Inflammatory macrophage treated with lipopolysaccharide for 1 hour (primary cell): Measurements from ENCODE around the gene PTPRS.
"Not testable (repeated sequence)": the region's sequence is repeated elsewhere in the genome, so short reads cannot be mapped to it uniquely, and the experiment has no call there.

Experiments
- DNase-seq, 2 donors: peaks; one replicate each; pipeline ENCODE4 v3.0.0-alpha.2; 2020 to 2022

The PTPRS gene

DNA sequence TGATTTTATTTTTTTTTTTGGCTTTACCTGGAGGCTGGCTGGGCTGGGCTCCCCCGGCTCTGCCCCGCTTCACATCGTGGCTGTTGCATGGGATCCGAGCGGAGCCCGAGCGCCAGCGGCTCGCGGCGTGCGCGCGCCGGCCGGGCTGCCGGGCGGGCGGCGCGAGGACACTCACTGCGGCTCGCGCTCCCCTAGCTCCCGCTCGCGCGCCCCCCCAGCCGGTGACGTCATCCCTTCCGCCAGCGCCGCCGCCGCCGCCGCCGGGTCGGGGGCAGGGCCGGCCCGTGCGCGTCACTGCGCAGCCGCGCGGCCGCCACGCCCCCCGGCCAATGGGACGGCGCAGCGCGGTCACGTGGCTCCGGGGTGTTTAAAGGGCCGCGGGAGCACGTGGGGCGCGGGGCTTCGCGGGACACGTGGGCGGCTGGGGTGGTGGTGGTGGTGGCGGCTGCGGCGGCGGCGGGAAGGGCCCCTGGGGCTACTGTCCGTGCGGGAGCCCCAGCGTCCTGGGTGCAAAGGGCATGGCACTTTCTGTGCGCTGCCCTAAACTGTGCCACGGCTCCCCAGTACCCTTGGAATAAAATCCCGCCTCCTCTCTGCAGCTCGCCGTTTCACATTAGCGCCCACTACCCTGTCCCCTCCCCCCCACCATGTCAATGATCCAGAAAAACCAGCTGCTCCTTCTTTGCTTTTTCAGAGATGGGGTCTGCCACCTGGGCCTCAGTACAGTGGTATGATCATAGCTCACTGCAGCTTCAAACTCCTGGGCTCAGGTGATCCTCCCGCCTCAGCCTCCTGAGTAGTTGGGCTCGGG, at the start of gene PTPRS:
TSS of gene PTPRS (minus strand) at position 176 of the 811 bp plus-strand sequence. CDS start 54,672 bp downstream, outside the sequence.
- DNase-seq: peak; percentile 11 to 44

DNA sequence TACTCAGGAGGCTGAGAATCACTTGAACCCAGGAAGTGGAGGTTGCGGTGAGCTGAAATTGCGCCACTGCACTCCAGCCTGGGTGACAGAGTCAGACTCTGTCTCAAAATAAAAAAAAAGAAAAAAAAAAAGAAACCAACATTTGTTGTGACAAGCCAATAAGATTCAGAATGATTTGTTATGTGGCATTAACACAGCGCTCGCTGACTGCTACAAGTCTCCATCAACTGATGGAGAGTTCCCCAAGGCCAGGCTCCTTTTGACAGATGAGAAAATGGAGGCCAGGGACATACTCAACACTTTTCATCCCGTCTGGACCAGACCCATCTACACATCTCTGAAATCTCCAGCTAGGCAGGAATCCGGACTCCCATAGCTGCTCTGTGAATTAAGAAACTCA, 48.7 kb upstream of the PTPRS start:
- no peak for DNase-seq

DNA sequence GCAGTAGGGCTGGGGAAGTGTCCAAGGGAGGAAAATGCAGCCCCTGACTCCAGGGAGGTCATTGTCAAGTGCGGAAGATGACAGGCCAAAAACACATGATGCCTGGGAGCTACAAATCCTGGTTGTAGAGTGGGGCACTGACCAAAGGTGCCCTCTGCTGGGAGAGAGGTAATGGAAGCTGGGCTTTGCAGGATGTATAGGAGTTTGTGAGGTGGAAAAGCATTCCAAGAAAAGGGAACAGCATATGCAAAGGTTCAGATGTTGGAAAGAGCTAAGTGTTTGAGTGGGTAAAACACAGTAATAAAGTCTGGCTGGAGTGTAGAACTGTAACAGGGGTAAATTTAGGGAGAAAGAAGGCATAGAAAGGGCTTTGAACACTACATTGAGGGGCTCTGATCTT, 46.9 kb upstream of the PTPRS start:
- DNase-seq: no peak

DNA sequence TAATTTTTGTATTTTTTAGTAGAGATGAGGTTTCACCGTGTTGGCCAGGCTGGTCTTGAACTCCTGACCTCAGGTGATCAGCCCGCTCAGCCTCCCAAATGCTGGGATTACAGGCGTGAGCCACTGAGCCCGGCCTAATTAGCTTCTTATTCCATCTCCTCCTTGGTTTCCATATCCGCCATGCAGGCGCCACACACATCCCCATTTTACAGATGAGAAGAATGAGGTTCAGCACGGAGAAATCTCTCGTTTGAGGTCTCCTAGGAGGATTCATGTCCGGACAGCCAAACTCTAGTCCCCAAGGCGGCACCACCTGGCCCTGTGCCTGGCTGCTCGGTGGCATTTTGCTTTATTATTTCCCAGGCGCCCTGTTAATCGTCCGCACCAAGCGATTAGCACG, 46.2 kb upstream of the PTPRS start:
- no peak for DNase-seq

DNA sequence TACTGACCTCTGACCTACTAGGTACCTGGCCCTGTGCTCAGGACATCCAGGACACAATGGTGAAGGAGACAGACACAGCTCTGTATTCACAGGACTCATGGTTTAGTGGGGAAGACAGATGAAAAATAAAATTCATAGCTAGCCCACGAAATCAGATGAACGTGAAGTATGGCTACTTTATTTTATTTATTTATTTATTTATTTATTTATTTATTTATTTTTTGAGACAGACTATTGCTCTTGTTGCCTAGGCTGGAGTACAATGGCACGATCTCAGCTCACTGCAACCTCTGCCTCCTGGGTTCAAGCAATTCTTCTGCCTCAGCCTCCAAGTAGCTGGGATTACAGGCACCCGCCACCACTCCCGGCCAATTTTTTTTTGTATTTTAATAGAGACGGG, 40.6 kb upstream of the PTPRS start:
- DNase-seq: not testable (repeated sequence)

DNA sequence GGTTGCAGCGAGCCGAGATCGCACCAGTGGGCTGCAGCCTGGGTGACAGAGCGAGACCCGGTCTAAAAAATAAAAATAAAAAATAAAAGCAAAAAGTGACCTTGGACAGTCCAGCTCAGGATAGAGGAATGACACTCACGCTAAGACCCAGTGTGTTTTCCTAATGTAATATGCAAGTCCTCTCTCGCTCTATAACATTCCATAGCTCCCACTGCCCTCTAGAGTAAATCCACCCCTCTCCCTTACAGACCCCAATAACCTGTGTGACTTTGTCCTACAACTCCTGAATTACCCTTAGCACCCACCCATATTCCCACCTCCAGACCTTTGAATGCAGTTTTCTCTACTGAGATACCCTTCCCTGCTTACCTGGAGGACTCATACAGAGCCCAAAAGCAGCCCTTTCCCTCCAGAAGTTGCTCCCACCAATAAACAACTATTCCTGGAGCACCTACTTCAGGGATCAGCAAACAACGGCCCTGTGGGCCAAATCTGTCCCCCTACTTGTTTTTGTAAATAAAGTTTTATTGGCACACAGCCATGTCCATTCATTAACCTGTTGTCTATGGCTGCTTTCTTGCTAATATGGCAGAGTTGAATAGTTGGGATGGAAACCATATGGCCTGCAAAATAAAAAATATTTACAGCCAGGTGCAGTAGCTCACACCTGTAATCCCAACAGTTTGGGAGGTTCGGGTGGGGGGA, 39.8 kb upstream of the PTPRS start:
- no peak for DNase-seq

DNA sequence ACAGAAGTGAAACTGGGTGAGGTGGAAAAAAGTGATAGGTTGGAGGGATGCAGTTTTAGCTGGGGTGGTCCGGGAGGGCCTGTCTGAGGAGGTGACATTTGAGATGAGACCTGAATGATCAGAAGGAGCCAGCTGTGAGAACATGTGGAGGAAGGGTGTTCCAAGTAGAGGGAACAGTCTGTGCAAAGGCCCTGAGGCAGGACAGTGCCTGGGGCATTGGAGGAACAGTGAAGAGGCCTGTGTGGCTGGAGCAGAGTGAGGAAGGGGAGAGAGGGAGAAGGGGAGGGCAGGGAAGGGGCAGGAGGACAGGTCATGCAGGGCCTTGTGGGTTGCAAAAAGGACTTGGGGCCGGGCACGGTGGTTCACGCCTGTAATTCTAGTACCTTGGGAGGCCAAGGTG, 36.3 kb upstream of the PTPRS start:
- DNase-seq: no peak

DNA sequence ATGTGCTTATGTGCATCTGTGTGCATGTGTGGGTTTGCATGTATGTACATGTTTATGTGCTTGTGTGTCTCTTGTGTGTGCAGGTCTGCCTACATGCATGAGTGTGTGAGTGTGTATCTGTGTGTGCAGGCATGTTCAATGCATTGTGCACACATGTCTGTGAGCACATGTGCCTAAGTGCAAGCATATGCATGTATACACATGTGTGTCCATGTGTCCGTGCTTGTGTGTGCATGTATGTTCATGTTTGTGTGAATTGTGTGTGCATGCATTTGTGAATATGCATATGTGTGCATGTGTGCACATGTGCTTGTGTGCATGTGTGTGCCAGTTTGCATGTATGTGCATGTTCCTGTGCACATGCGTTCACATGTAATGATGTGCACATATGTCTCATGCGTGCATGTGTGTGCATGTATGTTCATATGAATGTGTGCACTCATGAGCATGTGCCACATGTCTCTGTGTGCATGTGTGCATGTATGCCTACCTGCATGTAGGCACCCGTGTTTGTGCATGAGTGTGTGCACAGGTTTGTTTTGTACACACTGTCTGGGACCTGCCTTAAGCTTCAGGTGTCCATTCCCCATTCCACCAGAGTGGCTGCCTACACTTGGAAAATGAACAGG, 32.1 kb upstream of the PTPRS start:
- DNase-seq: no peak

DNA sequence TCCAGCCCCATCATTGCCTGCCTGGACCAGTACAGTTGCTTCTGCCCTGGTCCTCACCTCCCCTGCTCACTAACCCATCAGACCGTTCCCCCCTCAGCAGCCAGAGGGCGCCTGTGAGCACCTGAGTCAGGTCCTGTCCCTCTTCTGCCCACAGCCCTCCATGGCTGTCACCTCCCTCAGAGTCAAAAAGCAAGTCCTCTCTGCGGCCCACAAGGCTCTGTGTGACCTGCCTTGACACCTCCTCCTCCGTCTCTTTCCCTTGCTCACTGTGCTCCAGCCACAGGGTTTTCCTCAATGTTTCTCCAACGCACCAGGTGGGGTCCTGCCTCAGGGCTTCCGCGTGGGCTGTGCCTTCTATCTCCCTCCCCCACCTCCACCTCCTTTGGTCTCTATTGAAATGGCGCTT, 29.4 kb upstream of the PTPRS start:
- DNase-seq: peak; percentile 13 to 51

DNA sequence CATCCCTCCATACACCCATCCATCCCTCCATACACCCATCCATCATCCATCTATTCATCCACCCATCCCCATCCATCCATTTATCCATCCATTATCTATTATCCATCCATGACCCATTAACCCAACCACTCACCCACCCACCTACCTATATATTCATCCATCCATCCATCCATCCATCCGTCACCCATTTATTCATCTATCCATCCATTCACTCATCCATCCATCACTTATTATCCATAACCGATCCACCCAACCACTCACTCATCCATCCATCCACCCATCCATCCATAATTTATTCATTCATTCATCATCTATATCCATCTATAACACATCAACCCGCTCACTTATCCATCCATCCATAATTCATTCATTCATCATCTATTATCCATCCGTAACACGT, 28.7 kb upstream of the PTPRS start:
- no peak for DNase-seq

DNA sequence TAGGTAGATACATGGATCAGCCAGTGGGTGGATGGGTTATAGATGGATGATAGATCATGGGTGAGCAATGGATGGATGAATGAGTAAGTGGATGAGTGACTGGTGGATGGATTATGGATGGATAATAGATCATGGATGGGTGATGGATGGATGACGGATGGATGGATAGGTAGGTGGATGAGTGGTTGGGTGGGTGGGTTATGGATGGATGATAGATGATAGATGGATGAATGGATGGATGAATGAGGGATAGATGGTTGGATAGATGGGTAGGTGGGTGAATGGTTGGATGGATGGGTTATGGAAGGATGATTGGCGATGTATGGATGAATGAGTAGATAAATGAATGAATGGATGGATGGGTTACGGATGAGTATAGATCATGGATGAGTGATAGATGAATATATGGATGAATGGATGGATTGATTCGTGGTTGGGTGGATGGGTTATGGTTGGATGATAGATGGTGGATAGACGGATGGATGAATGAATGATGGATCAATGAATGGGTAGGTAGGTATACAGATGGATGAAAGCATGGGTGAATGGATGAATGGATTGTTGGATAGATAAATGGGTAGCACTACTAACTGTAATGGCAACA, 27.0 kb upstream of the PTPRS start:
- no peak for DNase-seq

DNA sequence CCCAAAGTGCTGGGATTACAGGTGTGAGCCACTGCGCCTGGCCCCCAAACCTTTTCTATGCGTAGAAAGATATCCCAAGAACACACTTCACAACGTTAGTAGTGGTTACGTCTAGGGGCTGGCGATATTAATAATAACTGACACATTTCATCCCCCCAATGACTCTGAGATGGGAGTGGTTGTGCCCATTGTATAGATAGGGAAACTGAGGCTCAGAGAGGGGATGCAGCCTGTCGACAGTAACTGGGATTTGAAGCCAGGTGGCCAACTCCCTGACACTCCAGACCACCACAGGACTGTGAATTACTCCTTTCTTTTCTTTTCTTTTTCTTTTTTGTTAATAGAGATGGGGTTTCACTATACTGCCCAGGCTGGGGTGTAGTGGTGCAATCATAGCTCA, 25.3 kb upstream of the PTPRS start:
- DNase-seq: no peak

DNA sequence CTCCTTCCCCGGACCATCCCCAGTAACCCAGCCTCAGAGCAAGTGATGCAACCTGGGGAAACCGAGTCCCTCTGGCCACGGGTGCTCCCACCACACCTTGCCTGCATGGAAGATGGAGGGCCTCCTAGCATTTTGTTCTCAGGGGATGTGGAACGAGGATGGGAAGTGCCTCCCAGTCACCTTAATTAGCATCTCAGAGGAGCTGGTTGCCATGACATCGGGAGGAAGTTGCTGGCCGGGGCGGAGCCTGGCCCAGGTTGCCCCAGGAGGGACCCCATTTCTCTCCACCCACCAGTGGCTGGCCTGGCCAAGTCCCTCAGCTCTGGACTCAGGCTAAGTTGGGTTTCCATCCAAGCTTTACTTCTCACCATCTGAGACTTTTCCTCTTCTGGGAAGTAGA, 24.1 kb upstream of the PTPRS start:
- no peak for DNase-seq

DNA sequence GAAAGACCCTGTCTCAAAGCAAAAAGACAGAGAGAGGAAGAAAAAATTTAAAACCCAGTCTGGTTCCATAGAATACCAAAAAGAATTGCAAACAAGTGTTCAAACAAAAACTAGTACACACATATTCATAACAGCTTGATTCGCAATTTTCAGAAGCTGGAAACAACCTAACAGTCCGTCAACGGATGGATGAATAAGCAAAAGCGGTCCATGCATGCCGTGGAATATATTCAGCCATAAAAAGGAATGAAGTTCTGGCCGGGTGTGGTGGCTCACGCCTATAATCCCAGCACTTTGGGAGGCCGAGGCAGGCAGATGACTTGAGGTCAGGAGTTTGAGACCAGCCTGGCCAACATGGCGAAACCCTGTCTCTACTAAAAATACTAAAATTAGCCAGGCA, 21.2 kb upstream of the PTPRS start:
- not testable (repeated sequence) for DNase-seq

DNA sequence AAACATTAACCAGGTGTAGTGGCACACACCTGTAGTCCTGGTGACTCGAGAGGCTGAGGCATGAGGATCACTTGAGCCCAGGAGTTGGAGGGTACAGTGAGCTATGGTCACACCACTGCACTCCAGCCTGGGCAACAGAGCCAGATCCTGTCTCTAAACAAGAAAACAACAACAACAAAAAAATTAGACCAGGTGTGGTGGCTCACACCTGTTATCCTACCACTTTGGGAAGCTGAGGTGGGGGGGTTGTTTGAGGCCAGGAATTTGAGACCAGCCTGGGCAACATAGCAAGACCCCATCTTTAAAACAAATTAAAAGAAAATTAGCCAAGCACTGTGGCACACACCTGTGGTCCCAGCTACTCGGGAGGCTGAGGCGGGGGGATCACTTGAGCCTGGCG, 20.8 kb upstream of the PTPRS start:
- no peak for DNase-seq

DNA sequence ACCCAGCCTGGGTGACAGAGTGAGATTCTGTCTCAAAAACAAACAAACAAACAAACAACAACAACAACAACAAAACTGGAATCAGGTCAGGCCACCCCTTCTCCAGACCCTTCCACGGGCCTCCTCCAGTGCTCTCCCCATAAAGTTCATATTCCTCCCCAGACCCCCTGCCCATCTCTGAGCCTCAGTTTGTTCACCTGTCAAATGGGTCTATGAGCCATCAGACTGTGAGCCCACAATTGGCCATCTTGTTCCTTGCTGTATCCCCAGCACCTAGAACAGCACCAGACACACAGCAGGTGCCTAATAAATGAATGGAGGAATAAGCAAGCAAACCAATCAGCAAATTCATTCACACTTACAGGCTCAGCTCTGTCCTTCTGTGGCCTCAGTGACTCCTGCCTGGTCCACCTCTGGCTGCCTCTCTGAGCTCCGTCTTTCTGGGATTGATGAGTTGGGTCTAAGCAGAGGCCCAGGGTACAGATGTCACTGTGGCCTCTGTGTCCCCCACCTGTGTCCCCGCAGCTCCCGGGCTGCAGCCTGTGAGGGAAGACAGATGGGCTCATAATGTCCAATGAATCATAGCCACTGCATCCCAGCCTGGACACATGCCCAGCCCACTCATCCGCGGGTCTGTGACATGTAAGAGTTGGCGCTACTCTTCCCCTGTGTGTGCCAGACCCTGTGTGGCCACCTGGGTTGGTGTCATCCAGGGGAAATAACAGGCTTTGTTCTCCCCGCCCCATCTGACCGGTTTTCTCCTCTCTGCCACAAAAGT, 19.6 kb upstream of the PTPRS start:
- no peak for DNase-seq

DNA sequence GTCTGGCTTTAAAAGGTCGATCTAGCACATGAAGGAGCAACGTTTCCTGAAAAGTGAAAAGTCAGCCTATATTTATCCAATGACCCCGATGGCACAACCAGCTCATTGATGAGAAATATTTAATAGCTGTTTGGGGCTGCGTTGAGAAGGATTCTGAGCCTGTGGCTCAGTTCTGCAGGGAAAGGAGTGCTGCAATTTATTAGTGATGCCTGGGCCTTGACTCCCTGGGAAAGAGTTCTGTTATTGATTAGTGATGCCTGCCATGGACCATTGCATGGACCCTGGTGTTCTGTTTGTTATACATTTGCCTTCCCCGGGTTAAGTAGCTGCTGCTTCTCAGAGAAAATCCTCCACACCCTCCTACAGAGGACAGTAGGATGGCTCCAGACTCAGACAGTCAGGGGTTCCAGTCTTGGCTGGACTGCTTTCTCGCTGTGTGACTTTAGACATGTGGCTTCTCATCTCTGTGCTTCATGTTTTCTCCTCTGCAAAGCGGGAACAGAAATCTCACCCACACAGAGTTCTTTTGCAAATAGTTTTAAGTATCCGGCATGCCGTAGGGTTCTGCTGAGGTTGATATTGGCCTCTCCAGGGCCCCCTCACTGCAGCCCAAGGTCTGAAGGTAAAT, 17.7 kb upstream of the PTPRS start:
- DNase-seq: no peak

DNA sequence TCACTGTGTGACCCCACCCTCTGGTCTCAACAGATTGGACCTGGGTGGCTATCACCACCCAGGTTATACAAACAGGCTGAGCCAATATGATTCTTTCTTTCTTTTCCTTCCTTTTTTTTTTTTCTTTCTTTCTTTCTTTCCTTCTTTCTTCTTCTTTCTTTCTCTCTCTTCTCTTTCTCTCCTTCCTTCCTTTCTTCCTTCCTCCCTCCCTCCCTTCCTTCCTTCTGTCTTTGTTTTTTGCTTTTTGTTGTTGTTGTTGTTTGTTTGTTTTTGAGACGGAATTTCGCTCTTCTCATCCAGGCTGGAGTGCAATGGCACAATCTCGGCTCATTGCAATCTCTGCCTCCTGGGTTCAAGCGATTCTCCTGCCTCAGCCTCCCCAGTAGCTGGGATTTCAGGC, 17.0 kb upstream of the PTPRS start:
- no peak for DNase-seq

DNA sequence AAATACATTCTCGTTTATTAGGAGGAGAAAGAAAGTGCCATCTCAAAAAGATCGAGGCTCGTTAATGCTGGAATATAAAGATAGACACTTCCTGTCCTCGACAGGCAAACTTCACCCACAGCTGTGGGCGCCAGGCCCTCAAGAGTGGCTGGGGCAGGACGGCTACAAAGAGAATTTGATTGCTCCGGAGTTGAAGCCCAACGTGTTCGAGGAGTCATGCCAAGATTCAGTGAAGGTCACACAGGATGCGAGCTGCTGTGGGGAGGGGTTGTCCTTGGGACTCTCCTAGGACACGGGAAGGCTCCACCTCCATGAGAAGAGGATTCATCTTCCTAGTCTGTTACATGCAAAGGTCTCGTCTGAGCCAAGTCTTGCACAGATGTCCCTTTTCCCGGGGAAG, 16.3 kb upstream of the PTPRS start:
- DNase-seq: no peak

DNA sequence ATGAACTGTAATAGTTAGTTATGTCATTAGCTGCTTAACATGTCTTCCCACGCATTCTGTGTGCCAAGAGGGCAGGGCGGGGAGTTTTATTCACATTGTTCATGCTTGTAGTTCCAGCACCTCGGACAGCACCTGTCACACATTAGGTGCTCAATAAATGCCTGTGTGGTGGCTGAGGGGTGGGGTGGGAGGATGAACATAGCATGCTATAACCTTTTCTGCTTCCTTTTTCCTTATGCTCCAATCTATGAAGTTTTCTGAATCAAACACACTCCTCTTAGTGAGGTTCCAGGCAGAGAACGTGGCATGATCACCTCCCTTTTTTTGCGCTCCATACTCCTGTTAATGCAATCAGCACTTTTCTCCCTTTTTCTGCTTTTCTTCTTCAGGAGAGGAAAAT, 15.8 kb upstream of the PTPRS start:
- peak in 1 of 2 donors; percentile 25 for DNase-seq

DNA sequence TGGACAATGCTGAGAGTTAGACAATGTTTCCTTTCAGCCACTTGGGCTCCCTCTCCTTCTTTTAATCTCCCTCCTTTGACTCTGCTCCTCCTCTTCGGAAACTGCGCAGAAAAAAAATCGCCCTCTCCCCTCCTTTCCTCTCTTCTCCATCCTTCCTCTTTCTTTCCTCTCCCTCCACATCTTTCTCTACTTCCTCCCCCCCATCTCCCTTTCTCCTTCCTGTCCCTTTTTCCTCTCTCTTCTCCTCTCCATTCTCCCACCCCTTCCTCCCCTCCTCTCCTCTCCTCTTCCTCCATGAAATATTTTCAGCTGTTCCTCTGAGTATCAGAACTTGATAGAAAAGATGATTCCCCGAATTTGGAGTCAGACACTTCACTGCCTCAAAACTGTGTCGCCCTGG, 15.1 kb upstream of the PTPRS start:
- DNase-seq: no peak

DNA sequence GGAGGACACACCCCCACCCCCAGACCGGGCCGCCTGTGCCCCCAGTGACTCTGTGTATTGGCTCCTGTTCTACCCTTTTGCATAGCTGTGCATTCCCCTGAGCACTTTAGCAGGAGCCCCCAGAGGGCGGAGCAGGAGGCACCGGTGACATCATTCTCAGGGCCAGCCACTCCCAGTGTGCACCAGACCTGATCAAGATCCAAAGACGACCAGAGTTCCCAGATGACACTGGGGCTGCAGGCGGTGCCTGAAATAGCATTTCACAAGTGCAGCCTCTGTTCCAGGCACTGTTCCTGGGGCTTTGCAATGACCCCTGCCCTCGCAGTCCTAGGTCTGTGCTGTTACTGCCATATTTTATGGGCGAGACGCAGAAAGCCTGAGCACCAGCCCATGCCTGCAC, 14.5 kb upstream of the PTPRS start:
- no peak for DNase-seq
